ENCODE data around the gene ZNRF3.

DNA sequence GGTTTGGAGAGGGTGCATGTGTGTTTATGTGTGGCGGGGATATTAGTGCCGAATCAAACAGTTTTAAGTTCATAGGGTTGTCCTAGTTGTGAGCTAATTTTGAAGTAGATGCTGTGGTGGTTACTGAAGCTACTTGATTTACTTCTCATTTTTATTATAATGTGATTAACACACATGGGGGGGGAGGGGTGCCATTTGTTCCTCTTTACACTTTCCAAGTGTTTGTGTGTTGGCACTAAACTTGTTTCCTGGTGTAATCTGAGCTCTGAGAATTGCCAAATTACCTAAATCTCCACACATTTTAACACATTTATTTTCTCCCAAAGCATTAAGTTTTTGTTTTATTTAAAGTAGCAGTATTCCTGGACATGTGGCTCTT lies 60.1 kb downstream of the ZNRF3 start:
- TF ChIP-seq, protein P1, sequence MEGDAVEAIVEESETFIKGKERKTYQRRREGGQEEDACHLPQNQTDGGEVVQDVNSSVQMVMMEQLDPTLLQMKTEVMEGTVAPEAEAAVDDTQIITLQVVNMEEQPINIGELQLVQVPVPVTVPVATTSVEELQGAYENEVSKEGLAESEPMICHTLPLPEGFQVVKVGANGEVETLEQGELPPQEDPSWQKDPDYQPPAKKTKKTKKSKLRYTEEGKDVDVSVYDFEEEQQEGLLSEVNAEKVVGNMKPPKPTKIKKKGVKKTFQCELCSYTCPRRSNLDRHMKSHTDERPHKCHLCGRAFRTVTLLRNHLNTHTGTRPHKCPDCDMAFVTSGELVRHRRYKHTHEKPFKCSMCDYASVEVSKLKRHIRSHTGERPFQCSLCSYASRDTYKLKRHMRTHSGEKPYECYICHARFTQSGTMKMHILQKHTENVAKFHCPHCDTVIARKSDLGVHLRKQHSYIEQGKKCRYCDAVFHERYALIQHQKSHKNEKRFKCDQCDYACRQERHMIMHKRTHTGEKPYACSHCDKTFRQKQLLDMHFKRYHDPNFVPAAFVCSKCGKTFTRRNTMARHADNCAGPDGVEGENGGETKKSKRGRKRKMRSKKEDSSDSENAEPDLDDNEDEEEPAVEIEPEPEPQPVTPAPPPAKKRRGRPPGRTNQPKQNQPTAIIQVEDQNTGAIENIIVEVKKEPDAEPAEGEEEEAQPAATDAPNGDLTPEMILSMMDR (IDR thresholded peaks at IDR 0.05) = no peak
- no peak for TF ChIP-seq POLR2A (IDR thresholded peaks at IDR 0.05)

All from body of pancreas (tissue), 4 donors.